ENCODE data around the gene TBX1. TPM values are rescaled to one million over a fixed set of nuclear protein-coding genes. Genes with fewer than 3 reads are reported as not detected.
"Not testable (repeated sequence)": the region's sequence is repeated elsewhere in the genome, so short reads cannot be mapped to it uniquely, and the experiment has no call there.

Gene TBX1
- total RNA-seq, 2 experiments from 2014 or later: not detected

DNA sequence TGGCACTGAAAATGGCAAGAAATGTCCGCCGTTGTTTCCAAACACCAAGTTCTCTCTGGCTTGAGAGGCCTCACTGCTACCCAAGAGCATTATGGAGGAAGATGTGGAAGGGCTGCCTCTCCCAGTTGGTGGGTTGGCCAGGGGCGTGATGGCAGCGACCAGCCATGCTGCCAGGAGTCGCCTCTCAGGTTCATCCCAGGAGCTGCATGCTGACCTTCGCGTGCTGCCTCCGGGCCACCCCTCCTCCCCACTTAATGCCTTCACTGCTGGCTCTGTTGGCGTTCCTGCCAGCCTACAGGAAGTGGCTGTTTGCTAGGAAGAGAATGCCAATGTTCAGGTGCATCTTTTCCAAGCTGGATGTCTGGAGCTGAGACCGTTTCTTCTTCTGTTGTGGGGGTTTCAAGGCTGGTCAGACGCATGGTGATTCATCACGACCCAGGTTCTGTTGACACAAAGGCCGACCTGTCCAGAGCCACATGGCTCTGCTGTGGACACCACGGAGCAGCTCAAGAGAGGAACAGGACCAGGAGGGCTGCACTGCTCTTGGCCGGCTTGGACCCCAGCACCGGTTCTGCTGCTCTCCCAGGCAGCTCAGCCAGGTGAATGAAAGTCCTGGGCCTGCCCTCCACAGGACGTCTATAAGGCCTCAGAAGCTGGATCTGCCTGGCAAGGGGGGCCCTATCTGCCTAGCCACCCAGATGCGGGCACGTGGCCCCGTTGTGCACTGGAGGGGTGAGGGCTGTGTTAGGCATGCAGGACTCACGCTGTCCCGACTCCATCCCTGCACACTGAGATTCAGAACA, 25.1 kb downstream of the TBX1 start:
- Mint-ChIP-seq H3K27ac (no peak overlapping the region), H3K27me3 (peaks cover 2% of the 10 kb centered on the region), H3K4me1 (no peaks in the 10 kb centered on the region), H3K36me3 (ENCODE audit: low read depth) (no peaks in the 10 kb centered on the region), H3K9me3 (no peaks in the 10 kb centered on the region), H3K4me3 (no peak overlapping the region)
- POLR2A ChIA-PET: no interaction called here
- CTCF ChIA-PET: no interaction called here
- no peak for DNase-seq

DNA sequence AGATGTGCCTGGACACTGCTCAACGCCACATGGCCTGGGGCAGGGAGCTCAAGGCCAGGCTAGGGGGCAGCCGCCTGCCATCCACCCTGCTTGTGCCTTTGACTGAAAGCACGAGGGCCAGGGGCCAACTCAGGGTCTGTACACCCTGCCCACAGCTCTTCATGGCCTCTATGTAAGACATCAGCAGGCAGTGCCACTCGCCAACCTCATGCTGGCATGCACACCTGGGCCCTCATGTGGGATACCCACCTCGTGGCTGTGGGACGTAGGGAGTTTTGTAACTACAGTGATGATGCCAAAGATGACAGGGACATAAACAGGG, 25.6 kb downstream of the TBX1 start:
- Mint-ChIP-seq H3K27ac (no peak overlapping the region), H3K9me3 (no peaks in the 10 kb centered on the region), H3K27me3 (peaks cover 2% of the 10 kb centered on the region), H3K4me3 (no peak overlapping the region), H3K4me1 (no peaks in the 10 kb centered on the region), H3K36me3 (ENCODE audit: low read depth) (no peaks in the 10 kb centered on the region)
- CTCF ChIA-PET: no interaction called here
- POLR2A ChIA-PET: no interaction called here
- DNase-seq: no peak

DNA sequence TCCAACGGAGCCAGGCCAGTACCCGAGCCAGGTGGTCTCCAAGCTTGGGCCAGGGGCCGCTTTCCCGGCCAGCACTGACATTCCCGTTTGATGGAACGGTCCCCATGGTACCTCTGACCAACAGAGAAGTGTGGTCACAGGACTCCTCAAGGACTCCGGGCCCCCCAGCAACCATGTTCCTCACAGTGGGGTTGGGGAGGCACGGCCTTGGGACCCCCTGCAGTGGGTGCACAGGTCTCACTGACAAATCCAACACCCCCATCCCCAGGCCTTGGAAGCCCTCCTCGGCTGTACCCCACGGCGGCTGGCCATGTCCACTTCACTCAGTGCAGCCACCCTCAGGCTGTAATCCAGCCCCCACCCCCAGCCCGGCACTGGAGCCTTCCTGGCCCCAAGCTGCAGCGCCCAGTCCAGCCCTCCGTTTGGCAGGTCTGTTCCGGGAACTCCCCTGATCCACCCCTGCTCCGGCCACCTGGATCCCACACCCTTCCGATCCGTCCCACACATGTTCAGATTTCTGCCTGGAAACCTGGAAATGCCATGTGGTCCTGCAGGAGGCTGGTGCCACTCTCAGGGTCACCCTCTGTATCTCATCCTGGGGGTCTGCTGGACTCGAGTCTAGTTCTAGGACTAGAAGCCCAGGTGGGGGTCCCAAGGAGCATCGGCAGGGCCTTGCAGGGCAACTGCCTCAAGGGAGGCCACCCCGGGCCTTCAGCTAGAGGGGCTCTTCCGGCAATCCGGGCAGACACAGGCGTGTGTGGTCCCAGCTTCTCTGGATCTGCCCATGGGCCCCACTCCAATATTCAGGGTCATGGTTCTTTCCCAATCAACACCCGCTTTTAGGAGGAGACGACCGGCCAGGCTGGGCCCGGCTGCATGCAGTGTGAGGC, 26.6 kb downstream of the TBX1 start:
- no peak for DNase-seq
- CTCF ChIA-PET: no interaction called here

DNA sequence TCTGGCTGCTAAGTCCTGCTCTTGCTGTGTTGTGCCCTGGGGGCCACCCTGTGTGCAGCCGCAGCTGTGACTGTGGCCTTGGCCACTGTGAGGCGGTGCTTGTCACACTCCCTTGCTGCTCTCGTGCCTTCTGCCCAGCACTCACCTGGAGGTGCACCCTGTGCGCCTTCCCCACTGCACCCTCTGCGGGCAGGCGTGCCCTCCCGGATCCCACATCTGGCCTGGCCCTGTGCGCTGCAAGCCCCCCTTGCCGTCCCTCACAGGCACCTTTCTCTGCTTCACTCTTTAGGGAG, 27.2 kb downstream of the TBX1 start:
- POLR2A ChIA-PET: no interaction called here
- Mint-ChIP-seq H3K36me3 (ENCODE audit: low read depth) (no peaks in the 10 kb centered on the region), H3K9me3 (no peaks in the 10 kb centered on the region), H3K27ac (no peak overlapping the region), H3K4me3 (no peak overlapping the region), H3K27me3 (no peaks in the 10 kb centered on the region), H3K4me1 (no peaks in the 10 kb centered on the region)
- DNase-seq: no peak
- CTCF ChIA-PET: no interaction called here

More for the DNA sequence above, 26.6 kb downstream of the TBX1 start:
- H3K27ac Mint-ChIP-seq: no peak overlapping the region
- no peaks in the 10 kb centered on the region for H3K27me3 Mint-ChIP-seq
- POLR2A ChIA-PET: no interaction called here
- H3K4me3 Mint-ChIP-seq: no peak overlapping the region
- no peaks in the 10 kb centered on the region for H3K4me1 Mint-ChIP-seq
- no peaks in the 10 kb centered on the region for H3K9me3 Mint-ChIP-seq
- H3K36me3 Mint-ChIP-seq (ENCODE audit: low read depth): no peaks in the 10 kb centered on the region

DNA sequence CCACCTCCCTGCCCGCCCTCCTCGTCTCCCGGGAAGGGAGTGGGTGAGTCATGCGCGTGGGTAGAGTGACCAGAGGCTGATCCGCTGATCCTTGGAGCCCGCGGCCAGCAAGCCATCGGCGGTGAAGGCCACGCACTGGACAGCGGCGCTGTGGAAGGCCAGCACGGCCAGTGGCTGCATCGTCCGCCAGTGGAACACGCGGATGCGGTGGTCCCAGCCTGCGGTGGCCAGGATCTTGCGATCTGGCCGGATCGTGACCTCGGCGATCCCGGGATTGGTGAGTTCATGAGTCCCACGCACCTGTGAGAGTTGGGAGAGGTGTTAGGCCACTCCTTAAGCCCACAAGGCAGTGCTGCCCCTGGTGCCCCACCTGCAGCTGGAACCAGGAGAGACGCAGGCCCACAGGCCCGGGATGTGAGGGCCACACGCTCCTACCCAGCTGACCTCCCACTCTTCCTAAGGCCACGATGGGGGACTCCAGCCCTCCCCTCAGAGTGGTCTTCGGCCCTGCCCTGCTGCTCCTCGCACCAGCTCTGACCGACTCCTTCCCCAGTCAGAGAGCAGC, 28.2 kb downstream of the TBX1 start:
- POLR2A ChIA-PET: no interaction called here
- no peak overlapping the region for H3K27ac Mint-ChIP-seq

GRCh38 chr22:19789406-19789805, 28.8 kb downstream of the TBX1 start:
- ChIA-PET POLR2A (no interaction called here), CTCF (interaction anchor here (0.7 kb wide), 1 partner anchor 1039 kb away, joined by 5 read pairs; no protein-coding TSS in a partner anchor)
- H3K27ac Mint-ChIP-seq: no peak overlapping the region

More for the DNA sequence above, 28.2 kb downstream of the TBX1 start:
- no peak for DNase-seq
- H3K4me3 Mint-ChIP-seq: no peak overlapping the region
- H3K9me3 Mint-ChIP-seq: no peaks in the 10 kb centered on the region
- no peaks in the 10 kb centered on the region for H3K27me3 Mint-ChIP-seq
- CTCF ChIA-PET: no interaction called here
- no peaks in the 10 kb centered on the region for H3K36me3 Mint-ChIP-seq (ENCODE audit: low read depth)
- H3K4me1 Mint-ChIP-seq: no peaks in the 10 kb centered on the region

GRCh38 chr22:19789828-19790227, 29.2 kb downstream of the TBX1 start:
- DNase-seq: no peak
- ChIA-PET CTCF (interaction anchor here (0.7 kb wide), 1 partner anchor 1039 kb away, joined by 5 read pairs; no protein-coding TSS in a partner anchor), POLR2A (no interaction called here)
- H3K4me1 Mint-ChIP-seq: no peaks in the 10 kb centered on the region
- no peak overlapping the region for H3K4me3 Mint-ChIP-seq
- H3K9me3 Mint-ChIP-seq: no peaks in the 10 kb centered on the region
- H3K36me3 Mint-ChIP-seq (ENCODE audit: low read depth): no peaks in the 10 kb centered on the region
- H3K27ac Mint-ChIP-seq: no peak overlapping the region
- no peaks in the 10 kb centered on the region for H3K27me3 Mint-ChIP-seq

More at GRCh38 chr22:19789406-19789805, 28.8 kb downstream of the TBX1 start:
- H3K4me3 Mint-ChIP-seq: no peak overlapping the region
- H3K27me3 Mint-ChIP-seq: no peaks in the 10 kb centered on the region
- DNase-seq: no peak
- no peaks in the 10 kb centered on the region for H3K9me3 Mint-ChIP-seq
- H3K36me3 Mint-ChIP-seq (ENCODE audit: low read depth): no peaks in the 10 kb centered on the region
- H3K4me1 Mint-ChIP-seq: no peaks in the 10 kb centered on the region

DNA sequence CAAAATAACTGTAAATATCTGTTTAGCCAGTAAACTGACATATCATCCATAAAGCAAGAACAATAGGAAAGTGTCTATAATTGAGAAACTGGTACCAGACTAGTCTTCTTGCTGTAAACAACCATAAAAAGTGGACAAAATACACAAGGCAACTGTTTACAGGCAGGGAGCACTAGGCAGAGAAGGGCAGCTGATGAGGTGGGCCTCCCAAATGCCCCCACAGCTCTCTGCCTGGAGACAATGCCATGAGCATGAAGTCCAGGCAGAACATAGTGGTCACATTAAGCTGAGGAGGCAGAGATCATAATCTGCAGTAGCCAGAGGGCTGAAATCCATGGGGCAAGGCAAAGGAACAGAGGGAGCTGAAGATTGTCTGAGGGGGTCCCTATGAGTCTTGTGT, 30.7 kb downstream of the TBX1 start:
- Mint-ChIP-seq H3K4me1 (no peaks in the 10 kb centered on the region), H3K27me3 (no peaks in the 10 kb centered on the region), H3K9me3 (no peaks in the 10 kb centered on the region), H3K4me3 (no peak overlapping the region), H3K36me3 (ENCODE audit: low read depth) (no peaks in the 10 kb centered on the region), H3K27ac (no peak overlapping the region)
- CTCF ChIA-PET: no interaction called here
- POLR2A ChIA-PET: interaction anchor here (1.1 kb wide), 1 partner anchor 10 kb away, joined by 3 read pairs; no protein-coding TSS in a partner anchor
- DNase-seq: no peak

- ChIA-PET CTCF (no interaction called here), POLR2A (no interaction called here)
- no peaks in the 10 kb centered on the region for H3K27me3 Mint-ChIP-seq
- no peaks in the 10 kb centered on the region for H3K9me3 Mint-ChIP-seq
- H3K4me3 Mint-ChIP-seq: no peak overlapping the region
- no peak for DNase-seq
- H3K4me1 Mint-ChIP-seq: no peaks in the 10 kb centered on the region
- no peak overlapping the region for H3K27ac Mint-ChIP-seq
- H3K36me3 Mint-ChIP-seq (ENCODE audit: low read depth): no peaks in the 10 kb centered on the region
Observed at GRCh38 chr22:19791894-19792293, 31.3 kb downstream of the TBX1 start.

DNA sequence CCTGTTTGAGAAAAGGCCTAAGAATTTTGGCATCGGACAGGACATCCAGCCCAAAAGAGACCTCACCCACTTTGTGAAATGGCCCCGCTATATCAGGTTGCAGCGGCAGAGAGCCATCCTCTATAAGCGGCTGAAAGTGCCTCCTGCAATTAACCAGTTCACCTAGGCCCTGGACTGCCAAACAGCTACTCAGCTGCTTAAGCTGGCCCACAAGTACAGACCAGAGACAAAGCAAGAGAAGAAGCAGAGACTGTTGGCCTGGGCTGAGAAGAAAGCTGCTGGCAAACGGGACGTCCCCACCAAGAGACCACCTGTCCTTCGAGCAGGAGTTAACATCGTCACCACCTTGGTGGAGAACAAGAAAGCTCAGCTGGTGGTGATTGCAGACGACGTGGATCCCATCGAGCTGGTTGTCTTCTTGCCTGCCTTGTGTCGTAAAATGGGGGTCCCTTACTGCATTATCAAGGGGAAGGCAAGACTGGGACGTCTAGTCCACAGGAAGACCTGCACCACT, 31.9 kb downstream of the TBX1 start:
- H3K4me3 Mint-ChIP-seq; H3K27ac Mint-ChIP-seq; H3K9me3 Mint-ChIP-seq; POLR2A ChIA-PET; H3K36me3 Mint-ChIP-seq (ENCODE audit: low read depth); CTCF ChIA-PET; H3K27me3 Mint-ChIP-seq; H3K4me1 Mint-ChIP-seq; DNase-seq: not testable (repeated sequence)

GRCh38 chr22:19793161-19793560, 32.6 kb downstream of the TBX1 start:
- POLR2A ChIA-PET: no interaction called here
- Mint-ChIP-seq H3K4me1 (no peaks in the 10 kb centered on the region), H3K36me3 (ENCODE audit: low read depth) (no peaks in the 10 kb centered on the region), H3K9me3 (no peaks in the 10 kb centered on the region), H3K4me3 (no peak overlapping the region), H3K27me3 (no peaks in the 10 kb centered on the region), H3K27ac (no peak overlapping the region)
- CTCF ChIA-PET: no interaction called here
- no peak for DNase-seq

GRCh38 chr22:19793661-19794310, 33.2 kb downstream of the TBX1 start:
- no peaks in the 10 kb centered on the region for H3K4me1 Mint-ChIP-seq
- no peak for DNase-seq
- POLR2A ChIA-PET: no interaction called here
- H3K27ac Mint-ChIP-seq: no peak overlapping the region
- CTCF ChIA-PET: no interaction called here
- no peaks in the 10 kb centered on the region for H3K36me3 Mint-ChIP-seq (ENCODE audit: low read depth)
- no peaks in the 10 kb centered on the region for H3K9me3 Mint-ChIP-seq
- no peak overlapping the region for H3K4me3 Mint-ChIP-seq
- no peaks in the 10 kb centered on the region for H3K27me3 Mint-ChIP-seq

- H3K27ac Mint-ChIP-seq: no peak overlapping the region
- CTCF ChIA-PET: interaction anchor here (0.6 to 1.3 kb wide), 2 partner anchors 65 to 115 kb away, joined by 3 read pairs; no protein-coding TSS in a partner anchor
- no peaks in the 10 kb centered on the region for H3K27me3 Mint-ChIP-seq
- H3K9me3 Mint-ChIP-seq: no peaks in the 10 kb centered on the region
- POLR2A ChIA-PET: no interaction called here
- no peak for DNase-seq
- H3K36me3 Mint-ChIP-seq (ENCODE audit: low read depth): no peaks in the 10 kb centered on the region
- no peak overlapping the region for H3K4me3 Mint-ChIP-seq
- H3K4me1 Mint-ChIP-seq: no peaks in the 10 kb centered on the region
Observed at GRCh38 chr22:19795617-19796008, 35.0 kb downstream of the TBX1 start.

All from activated CD4-positive, alpha-beta memory T cell treated with anti-CD3 and anti-CD28 coated beads, Interleukin-2, amount 10 ng/mL, durations not matched to agents 7 days and 5 days (primary cell).